Left kidney (tissue), 2 donors: Measurements from ENCODE around the gene RTP5. TPM values are rescaled to one million over a fixed set of nuclear protein-coding genes. Genes with fewer than 3 reads are reported as not detected.
A peak's percentile ranks its signal among the peaks of the same experiment; 100 is the strongest.

Experiments used
- DNase-seq: peaks from one replicate; pipeline ENCODE4 v3.0.0-alpha.2; 2013
- polyA plus RNA-seq: library from polyadenylated mRNA; unstranded; fragments of 120-200 nt; gene quantifications from one replicate; pipeline ENCODE4 v1.2.1, GENCODE V29; 2013; ENCODE audit not compliant: insufficient read length

Gene RTP5
- polyA plus RNA-seq, 1 donor: not detected

DNA sequence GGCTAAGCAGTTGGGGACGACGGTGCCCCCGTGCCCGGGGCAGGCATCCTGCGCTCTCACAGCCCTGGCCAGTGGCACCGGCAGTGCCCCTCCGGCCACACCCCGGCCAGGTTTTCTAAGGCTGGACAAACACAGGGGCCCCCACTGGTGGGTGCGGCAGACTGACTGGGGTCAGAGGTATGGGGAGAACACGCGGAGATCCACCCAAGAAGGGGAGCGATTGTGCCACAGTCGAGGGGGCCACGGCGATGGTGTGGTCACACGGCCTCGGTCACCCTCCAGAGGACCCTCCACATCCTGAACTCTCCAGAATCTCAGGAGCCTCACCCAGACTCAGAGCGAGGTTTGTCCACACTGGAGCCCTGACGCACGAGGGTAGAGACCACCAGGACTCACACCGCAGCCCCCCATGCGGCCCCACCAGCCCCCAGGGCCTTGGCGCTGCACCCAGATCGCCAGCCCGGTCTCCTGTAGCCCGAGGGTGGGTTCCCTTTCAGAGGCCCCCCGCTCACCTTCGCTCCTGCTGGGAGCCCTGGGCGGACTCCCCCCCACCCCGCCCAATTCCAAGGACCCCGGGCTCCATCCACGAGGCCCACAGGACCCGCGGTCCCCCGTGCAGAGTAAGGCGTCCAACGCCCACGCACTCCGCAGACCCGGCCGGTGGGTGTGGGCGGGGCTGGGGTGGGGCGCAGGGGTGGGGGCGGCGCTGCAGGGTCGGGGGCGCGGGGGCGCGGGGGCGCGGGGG lies 26.0 kb upstream of the RTP5 start:
- no peak for DNase-seq

DNA sequence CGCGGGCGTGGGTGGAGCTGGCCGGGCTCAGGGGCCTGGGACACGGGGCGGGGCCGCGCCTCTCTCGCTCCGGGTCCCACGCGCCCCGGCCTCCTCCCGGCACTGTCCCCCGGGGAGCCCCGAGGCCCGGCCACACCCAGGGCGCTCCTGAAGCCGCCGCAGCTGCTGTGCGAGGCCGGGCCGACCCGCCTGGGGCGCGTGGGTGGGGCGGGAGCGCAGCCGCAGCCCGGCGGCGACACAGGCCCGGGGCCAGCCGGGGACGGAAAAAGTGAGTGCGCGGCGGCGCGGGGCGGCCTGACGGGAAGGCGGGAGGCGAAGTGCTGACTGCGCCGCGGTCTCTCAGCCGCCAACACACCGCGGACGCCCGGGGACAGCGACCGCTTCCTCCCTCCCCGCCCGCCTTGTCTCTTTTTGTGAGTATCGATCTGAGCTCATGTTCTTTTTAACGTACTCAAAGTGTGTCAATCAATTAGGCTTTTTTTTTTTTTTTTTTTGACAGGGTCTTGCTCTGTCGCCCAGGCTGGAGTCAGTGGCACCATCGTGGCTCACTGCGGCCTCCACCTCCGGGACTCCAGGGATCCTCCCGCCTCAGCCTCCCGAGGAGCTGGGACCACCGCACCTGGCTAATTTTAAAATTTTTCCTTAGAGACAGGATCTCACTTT lies 25.3 kb upstream of the RTP5 start:
- DNase-seq: peak; percentile 63

DNA sequence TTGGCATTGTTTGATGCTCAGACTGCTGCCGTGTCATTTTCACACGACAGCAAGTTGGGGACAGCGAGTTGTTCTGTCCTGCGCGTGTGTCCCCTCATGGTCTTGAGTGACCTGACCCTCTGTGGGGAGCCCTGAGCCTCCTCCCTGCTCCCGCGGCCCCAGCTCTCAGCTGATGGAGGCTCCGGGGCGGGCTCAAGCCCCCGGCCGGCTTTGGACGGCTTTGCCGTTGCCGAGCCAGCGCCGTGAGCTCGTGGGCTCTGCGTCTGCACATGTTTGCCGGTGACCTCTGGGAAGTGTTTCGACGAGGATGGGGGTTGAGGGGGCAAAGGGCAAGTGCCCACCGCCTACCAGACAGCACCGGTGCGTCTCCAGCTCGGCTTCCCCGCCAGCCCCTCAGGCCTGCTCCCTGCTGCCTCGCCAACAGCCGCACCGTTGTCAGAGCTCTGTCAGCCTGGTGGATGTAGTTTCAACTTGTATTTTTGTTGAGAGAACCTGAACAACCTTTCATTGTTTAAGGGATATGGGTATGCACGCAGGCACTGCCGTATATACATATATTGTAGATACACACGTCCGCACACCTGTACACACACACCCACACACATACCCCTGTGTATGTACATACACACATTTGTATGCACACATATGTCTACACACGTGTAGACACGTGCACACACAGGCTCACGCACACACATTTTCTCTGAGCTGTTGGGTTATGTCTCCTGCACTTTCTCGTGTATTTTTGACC lies 24.5 kb upstream of the RTP5 start:
- no peak for DNase-seq

DNA sequence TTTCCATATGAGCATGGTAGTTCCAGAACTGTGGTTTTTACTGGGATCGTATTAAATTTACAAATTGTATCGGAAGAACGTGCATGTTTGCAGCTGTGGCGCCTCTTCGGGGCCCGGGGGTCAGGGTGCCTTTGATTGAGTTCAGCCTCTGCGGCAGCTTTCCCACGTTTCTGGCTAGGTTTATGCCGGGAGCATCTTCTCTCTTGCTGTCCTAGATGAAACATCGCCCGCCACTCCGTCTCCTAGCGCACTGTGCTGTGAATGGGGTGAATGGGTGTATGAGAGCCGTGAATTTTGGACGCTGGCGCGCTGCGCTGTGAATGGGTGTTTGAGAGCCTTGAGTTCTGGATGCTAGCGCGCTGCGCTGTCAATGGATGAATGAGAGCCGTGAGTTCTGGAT lies 23.1 kb upstream of the RTP5 start:
- DNase-seq: no peak

DNA sequence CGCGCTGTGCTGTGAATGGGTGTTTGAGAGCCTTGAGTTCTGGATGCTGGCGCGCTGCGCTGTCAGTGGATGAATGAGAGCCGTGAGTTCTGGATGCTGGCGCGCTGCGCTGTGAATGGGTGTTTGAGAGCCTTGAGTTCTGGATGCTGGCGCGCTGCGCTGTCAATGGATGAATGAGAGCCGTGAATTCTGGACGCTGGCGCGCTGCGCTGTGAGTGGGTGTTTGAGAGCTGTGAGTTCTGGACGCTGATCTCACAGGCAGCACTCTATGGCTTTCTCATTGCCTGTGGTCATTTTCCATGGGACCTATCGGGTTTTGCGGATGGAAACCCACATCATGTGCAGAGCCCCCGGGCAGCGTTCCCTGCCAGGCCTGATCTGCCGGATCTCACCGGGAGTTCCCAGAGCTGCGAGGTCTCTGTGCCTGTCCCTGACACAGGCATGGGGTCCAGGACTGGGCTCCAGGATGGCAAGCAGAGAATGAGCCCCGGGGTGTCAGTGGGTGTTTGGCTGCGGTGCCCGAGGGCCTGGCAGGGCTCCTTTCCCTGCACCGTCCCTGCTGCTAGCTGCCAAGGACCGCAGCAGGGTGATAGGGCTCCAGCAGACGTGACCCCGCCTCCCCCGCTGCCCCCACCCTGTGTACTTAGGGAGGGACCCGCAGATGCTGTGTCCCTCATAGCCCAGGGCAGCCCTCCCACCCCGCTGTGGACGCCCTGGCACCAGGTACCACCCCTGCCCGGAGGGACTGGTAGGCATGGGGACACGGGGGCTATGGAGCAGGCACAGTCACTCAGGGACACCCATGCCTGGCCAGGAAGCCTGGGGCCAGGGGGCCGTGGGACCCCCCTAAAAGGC lies 20.5 kb upstream of the RTP5 start:
- DNase-seq: no peak

DNA sequence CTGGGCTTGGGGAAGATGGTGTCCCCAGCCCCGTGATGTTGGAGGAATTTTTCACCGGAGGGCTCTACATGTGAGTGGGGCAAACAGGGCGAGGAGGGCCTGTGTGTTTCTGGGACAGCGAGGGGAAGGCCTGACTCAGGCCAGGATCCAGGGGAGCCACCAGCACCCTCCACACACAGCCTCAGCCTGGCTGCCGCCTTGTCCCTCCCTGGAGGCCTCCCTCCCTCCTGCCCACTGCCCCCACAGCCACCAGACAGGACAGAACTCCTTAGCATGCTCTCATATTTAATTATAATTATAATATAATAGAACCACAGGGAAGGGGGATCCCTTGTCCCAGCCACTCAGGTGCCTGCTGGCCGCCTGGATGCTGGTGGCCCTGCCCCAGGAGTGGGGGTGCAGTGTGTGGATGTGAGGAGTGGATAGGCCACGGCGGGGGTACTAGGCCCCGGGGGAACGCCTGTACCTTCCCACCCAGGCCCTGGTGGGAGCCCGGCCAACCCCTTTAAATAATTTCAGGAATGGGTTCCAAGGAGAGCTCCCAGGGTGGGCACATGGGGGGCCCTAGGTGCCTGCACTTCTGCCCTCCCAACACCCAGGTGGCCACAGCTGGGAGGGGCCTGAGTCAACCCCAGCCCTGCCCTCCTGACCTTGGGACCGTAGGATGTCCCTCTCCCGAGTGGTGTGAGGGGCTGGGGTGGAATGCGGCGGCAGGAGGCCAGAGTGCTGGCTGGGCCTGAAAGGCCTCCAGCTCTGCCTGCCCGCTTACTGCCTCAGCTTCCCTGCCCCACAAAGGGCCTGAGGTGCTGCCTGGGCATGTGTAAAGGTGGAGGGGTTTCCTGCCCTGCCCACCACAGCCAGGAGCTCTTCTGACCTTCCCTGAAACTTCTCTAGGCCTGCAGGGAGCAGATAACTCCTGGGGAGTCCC lies 19.6 kb upstream of the RTP5 start:
- no peak for DNase-seq

DNA sequence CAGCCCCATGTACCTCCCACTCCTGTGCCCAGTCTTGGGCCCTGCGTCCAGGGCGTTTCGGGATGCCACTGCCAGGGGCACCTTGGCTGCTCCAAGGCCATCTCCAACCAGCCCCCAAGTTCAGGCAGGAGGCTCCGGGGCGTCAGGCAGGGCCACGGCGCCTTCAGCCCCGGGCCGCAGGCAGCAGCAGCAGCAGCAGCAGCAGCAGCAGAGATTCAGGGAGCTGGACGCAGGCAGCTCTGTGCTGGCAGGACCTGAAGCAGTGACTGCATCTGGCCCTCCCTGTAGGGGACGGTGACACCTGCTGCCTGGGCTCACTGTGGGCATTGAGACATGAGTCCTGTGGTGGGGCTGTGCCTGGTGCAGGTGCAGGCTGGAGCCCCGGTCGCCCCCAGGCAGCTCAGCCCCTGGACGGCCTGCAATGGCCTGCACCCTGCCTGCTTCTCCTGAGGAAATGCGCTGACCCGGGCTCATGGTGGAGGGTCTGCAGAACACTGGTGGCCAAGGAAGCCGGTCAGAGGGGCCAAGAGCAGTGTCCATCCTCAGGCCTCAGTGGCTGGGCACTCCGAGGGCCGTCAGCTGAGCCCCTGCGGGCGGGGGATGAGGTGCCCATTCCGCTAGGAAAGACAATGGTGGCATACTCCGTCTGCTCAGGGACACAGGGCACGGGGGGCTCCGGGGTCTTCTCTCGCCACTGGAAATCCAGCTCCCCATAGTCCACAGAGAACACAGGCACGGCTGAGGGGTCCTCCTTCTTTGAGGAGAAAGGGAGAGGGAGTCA lies 18.8 kb upstream of the RTP5 start:
- DNase-seq: no peak

DNA sequence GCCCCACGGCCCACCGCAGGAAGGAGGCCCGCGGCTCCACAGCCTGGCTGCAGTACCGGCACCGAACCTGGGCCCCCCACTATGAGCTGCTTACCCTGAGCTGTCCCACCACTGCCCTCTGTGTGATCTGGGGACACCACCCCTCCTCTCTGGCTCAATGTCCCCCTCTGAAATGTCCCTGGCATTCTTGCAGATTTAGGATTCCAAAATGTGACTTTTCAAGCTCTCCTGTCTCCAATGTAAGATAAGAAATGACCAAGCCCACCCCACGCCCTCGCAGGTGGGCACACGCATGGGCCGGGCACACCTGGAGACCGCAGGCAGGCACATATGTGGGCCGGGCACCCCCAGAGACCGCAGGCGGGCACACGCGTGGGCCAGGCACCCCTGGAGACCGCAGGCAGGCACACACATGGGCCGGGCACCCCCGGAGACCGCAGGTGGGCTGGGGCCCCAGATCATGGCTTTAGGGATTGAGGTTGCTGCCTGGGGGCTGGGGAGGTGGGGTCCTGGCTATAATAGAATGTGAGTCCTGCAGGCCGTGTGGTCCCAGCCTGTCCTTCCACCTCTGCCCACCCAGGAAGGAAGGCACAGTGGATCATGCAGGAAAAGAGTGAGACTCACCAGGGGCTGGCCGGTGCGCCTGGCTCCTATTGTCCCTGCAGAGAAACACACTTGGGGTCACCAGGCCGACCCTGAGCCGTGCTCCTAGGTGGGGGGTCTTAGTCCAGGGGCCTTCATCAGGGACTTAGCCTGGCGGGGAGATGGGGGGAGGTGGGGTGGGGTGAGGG lies 18.0 kb upstream of the RTP5 start:
- no peak for DNase-seq

DNA sequence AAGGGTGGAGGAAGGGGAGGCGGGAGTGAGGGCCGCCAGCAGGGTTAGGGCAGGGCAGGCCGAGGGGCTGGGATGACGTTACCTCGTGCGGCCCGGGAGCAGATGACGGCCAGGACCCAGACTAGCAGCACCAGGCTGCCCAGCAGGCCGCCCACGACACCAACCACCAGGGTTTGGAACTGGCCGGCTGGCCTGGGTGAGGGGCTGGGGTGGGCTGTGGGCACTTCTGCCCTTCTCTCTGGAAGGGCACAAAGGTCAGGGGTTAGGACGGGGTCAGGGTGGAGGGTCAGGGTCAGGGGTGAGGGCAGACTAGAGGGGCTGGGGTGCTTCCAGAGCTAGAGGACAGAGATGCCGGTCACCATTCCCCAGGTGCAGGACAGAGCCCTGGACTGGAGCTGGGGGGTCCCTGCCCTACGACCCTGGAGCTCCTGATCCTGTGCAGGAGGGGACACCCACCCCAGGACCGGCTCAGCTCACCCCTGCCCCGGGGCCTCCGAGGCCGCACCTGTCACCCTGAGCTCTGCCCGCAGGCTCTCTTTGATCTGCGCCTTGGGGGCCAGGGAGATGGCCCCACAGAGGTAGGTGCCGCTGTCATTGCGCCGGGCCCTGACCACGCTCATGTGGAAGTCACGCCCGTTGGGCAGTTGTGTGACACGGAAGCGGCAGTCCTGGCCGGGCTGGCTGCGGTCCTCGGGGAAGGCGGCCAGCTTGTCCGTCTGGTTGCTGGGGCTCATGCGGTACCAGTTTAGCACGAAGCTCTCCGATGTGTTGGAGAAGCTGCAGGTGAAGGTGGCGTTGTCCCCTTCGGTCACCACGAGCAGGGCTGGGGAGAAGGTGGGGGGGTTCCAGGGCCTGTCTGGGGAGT lies 17.2 kb upstream of the RTP5 start:
- DNase-seq: no peak

DNA sequence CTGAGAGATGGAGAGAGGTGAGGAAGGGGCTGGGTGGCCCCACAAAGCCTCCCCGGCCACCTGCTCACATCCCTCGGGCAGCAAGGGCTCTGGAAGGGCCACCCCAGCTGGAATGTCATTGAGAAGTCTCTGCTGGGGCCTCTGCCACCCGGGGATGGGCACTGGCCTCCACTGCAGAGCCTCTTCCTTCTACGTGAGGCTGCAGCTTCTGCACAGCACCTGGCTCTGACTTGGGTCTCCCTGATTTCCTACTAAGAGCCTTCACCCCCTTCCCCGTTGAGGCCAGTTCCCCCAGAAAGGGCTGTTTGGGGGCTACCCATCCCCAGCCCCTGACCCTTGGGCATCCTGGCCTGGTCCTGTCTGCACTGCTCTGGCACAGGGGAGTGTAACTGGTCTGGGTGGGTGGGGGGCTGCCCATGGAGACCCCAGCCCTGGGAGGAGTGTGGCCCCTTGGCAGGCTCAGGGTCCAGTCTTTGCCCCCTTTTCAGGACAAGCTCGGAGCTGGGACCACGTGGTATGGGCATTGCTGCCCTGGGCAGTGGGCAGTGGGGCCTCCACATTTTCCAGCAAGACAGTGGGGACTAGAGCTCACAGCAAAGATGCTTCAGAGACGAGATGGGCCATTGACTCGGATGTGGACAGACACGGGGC lies 16.4 kb upstream of the RTP5 start:
- no peak for DNase-seq

DNA sequence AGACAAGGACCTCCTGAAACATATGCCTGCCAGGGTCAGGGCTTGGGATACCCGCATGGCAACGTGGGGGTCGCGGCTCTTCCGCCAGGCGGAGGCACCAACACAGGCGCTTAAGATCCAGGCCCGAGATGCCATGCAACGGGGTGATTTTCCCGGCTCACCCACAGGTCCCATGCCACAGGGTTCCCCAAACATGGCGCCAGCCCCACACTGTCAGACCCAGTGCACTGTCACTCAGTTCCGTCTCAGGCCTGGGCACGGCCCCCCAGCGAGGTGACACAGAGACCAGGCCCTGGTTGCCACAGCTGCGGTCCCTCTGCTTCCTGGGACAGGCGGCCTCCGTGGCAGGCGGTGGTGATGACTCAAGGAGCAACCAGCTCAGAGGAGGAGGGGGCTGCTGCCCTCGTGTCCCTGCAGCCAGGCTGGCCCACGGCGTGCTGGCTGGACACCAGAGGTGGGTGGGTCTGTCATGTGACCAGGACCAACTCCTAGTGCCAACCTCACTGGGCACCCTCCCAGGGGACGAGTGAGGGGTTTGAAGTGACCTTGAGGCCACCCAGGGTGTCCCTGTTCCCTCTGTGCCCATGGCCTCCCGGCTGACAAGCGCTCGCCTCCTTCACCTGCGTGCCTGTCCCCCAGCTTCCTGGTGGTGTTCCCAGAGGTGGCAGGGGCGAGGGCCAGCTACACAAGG lies 15.7 kb upstream of the RTP5 start:
- DNase-seq: no peak

DNA sequence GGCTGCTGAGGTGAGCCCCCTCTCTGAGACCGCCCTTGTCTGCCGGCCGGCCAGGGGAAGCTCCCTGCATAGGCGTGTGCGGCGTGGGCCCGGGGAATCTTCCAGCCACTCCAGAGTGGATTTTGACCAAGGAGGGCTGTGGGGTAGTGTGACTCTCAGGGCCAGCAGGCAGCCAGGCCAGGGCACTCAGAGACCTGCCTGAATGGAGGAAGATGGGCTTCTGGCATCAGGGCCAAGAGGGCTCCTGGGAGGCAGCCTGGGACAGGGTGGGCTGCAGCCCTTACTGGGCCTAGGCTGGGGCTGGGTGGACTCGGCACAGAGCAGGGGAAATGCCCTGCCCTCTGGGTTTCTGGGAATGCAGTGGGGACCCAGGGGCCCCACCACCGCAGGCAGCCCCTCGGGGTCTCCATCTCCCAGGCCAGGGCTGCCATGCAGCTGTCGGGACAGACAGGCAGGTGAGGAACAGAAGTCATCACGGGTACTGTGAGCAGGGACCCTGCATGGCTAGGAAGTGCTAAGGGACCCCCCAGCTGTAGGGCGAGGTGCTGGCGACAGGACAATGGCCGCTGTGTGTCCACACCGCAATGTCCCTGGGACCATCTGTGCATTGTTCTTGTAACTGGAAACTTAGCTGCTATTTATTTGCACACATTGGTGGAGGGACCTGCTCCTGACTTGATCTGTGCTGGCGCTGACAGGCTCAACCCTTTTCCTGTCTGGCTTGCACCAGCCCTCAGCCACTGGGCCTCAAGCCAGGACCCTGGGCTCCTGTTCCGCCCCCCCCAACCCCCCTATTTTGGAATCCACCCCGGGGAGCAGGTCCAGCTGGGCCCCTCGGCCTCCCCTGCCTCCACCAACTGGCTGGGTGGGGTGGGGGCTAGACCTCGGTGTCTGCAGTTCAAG lies 14.9 kb upstream of the RTP5 start:
- no peak for DNase-seq

DNA sequence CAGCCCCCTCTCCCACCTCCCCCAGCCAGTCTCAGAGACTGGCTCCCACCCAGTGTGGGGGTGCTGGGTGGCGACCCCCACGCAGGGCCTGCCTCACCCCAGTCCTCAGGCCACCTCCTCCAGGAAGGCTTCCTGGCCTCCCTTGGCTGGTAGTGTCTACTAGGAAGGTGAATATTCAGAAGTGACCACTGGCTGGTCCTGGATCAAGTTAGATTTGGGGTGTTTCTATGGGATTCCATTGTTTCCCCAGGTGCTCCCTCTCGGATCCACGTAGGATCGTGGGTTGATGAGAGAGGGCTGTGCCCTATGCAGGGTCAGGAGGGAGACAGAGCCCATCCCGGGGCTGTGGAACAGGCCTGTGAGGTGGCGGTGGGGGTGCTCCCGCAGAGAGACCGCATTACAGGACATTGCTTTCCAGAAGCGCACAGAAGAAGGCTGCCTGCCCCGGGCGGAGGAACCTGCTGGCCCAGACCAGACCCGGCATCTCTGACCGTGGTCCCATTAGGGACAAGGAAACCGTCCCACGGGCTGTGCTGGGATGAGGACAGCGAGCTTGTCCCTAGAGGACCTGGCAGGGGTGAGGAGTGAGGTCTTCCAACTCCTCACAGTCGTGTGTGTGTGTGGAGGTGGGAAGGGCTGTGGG lies 14.2 kb upstream of the RTP5 start:
- DNase-seq: no peak

DNA sequence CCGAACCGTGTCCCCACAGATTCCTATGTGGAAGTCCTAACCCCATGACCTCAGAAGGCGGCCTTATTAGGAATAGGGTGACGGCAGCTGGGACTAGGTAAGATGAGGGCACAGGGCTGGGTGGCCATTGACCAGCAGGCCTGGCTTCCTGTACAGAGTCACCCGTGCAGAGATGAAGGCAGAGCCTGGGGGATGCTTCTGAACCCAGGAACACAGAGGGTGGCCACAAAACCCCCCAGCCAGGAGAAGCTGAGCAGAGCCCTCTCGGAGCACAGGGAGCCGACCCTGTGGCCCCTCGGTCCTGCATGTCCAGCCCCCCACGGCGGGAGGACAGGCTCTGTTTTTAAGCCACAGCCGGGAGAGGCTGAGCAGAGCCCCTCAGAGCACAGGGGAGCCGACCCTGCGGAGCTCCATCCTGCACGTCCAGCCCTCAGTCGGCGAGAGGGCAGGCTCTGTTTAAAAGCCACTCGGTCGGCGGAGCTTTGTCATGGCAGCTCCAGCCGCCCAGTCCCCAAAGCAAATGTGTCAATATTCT lies 13.6 kb upstream of the RTP5 start:
- DNase-seq: no peak

DNA sequence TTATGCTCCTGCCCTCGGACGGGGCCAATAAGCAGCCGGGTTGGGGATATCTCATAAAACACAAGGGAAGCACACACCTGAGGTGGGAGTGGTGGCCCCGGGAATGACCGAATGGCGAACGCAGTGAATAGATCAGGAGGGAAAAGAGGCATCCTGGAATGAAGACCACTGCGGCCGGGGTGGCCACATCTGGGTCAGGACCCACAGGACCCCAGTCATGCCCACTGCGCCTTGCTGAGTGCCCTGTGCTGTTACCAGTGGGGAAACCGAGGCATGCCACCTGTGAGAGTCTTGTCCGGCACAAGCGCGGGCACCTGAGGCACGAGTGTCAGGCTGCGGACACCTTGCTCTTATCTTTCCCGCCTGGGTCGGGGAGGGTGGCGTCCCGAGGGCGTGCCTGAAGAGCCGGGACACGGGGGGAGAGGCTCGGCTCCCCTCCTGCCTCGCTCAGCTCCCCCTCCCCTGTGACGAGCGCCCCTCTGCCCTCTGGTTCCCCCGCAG lies 12.4 kb upstream of the RTP5 start:
- no peak for DNase-seq
